LHCN-M2 (cell line): ENCODE data around the gene EPS8L1. TPM values are rescaled to one million over a fixed set of nuclear protein-coding genes. Genes with fewer than 3 reads are reported as not detected.

Source experiments
- DNase-seq: peaks from one replicate; pipeline ENCODE4 v3.0.0-alpha.2; 2012; ENCODE audit warnings: low read depth
- total RNA-seq: library from RNA; depleted of rRNA; stranded (reverse); fragments of >200 nt; gene quantifications from 2 replicates; pipeline ENCODE4 v1.2.3, GENCODE V29; 2014

EPS8L1 gene
- total RNA-seq, 1 experiment from 2014 or later: 2.0 TPM

DNA sequence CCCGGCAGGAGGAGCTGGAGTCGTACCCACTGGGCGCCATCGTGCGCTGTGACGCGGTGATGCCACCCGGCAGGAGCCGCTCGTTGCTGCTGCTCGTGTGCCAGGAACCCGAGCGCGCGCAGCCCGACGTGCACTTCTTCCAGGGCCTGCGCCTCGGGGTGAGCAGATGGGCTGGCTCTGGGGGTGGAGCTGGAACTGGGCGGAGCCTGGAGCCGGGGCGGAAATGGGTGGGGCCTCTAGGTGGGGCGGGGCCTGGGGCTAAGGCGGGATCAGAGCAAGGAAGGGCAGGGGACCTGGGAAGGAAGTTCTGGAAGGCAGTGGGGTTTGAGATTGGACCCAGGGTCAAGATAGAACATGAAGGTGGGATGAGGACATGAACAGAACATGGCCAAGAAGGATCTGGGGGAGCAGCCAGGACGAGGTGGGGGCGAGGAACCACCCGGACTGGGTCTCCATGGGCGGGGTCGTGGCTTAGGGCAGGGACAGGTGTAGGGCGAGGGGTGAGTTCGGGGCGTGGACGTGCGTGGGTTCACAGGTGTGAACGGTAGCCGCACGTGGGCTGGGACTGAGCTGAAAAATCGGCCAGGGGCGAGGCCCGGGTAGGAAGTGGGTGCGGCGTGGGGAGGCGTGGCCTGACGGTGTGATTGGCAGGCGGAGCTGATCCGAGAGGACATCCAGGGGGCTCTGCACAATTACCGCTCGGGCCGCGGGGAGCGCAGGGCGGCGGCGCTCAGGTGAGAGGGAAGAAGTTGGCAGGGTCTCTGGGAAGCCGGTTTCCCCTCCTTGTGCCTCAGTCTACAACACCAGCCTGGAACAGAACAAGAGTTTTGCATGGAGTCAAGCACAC, 4.7 kb downstream of the EPS8L1 start:
- DNase-seq: peak; percentile 41

DNA sequence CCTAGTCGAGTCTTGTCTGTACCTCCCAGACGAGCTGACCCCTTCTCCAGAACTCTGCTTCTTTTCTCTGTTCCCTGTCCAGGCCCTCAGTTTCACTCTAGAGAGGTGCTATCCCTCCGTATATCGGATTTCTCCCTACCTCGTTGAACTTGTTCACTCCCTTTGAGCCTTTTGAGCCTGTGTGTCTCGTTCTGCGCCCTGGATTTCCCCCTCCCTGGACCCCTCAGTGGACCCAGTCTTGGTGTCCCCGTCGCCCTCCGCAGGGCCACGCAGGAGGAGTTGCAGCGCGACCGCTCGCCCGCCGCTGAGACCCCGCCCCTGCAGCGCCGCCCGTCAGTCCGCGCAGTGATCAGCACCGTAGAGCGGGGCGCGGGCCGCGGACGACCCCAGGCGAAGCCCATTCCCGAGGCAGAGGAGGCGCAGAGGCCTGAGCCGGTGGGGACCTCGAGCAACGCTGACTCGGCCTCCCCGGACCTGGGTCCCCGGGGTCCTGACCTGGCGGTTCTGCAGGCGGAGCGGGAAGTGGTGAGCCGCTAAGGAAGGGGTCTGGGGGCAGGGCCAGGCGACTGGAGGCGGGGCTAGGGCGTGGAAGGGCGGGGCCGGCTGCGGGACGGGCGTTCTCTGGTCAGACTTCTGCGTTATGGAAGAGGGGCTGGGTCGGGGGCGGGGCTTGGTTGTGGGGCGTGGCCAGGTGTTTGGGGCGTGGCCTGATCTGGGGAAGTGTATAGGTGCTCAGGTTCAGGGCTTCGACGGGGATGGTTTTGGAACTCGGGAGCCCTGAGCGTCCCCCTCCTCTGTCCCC, 5.5 kb downstream of the EPS8L1 start:
- peak; percentile 48 for DNase-seq

DNA sequence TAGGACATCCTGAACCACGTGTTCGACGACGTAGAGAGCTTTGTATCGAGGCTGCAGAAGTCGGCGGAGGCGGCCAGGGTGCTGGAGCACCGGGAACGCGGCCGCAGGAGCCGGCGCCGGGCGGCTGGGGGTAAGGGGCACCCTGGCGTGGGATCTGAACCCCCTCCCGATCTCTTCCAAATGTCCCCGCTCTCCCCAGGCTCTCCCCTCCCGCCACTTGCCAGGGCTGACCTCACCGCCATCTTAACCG, 6.0 kb downstream of the EPS8L1 start:
- no peak for DNase-seq

DNA sequence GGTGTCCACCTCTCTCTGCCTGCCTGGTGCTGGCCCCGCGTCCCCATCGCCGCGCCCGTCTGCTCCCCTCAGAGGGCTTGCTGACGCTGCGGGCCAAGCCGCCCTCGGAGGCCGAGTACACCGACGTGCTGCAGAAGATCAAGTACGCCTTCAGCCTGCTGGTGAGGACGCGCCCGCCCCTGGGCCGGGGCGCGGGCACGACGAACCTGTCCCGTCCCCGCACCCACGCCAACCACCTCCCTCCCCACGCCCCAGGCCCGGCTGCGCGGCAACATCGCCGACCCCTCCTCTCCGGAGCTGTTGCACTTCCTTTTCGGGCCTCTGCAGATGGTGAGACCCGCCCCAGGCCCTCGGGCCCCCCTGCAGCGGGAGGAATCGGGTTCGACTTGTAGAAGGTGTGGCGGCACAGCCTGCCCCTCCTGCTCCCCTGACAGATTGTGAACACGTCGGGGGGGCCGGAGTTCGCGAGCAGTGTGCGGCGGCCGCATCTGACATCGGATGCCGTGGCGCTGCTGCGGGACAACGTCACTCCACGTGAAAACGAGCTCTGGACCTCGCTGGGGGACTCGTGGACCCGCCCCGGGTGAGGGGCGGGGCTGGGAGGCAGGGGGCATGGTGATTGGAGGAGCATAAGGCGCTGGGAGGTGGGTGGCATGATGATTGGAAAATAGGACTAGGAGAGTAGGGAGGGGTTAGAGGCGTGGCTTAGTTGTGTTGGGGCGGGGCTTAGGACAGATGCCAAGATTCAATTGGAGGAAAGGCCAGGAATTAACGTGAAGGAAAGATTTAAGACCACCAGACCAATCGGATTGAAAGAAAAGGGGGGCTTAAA, 6.6 kb downstream of the EPS8L1 start:
- DNase-seq: peak; percentile 43

DNA sequence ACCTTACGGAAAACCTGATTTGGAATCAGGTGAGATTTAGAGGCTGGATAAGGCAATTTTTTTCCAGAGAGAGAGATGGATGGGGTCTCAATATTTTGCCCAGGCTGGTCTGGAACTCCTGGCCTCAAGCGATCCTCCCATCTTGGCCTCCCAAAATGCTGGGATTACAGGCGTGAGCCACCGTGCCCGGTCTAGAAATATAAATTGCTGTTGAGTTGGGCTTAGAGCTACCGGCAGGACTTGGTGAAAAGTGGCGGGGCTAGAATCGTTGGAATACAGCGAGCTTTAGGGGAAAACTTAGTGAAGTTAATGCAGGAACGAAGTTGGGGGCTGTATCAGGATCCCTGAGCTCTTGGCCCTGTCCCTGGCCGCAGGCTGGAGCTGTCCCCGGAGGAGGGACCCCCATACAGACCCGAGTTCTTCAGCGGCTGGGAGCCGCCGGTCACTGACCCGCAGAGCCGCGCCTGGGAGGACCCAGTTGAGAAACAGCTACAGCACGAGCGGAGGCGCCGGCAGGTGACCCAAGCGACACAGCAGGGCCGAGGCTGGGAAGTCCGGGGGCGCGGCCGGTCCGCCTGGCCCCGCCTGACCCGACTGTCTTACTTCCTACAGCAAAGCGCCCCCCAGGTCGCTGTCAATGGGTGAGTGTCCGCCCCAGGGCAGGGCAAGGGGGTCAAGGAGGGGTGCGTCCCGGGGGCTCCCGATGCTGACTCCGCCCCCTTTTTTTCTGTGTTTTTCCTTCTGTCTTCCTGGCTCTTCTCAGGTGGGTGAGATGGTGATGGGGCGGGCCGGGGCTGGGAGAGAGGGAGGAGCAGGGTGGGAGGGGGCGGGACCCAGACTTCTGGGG, 7.6 kb downstream of the EPS8L1 start:
- no peak for DNase-seq

DNA sequence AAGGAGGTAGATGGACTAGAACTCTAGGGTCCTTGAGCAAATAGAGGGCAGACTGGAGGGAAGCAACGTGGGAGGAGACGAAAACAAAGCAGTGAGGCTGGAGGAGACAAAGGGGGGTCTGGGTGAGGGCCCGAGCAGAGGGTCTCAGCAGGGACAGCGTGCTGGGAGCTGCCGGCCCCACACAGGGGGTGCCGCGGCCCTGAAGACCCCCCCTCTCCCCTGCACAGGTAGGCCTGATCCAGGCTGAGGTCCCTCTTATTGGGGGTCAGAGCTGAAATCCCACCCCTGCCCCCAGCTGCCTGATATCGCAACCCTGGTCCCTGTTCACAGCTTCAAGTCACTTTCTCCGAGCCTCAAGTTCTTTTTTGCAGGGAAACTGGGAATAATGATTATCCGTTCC, 8.7 kb downstream of the EPS8L1 start:
- DNase-seq: no peak

DNA sequence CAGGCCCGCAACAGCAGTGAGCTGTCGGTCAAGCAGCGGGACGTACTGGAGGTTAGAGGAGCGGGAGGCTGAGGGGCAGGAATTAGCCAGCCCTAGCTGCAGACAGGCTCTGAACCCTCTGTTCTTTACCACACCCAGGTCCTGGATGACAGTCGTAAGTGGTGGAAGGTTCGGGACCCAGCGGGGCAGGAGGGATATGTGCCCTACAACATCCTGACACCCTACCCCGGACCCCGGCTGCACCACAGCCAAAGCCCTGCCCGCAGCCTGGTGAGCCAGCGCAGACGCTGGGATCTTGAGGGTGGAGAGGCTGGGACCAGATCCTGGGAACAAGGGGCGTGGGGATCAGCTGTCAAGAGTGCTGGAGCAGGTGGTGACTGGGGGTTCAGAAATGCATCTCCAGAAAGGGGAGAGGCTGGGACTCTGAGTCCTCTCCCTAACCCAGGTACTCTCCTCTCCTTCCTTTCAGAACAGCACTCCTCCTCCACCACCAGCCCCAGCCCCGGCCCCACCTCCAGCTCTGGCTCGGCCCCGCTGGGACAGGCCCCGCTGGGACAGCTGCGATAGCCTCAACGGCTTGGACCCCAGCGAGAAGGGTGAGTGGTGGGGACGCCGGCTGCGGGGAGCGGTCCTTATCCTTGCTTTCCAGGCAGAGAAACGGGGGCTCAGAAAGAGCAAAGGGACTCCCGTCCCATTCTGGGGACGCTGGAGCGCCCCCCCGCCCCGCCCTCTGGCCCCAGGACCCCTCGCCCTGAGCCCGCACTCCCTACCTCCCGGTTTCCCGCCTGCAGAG, 10.4 kb downstream of the EPS8L1 start:
- DNase-seq: no peak

DNA sequence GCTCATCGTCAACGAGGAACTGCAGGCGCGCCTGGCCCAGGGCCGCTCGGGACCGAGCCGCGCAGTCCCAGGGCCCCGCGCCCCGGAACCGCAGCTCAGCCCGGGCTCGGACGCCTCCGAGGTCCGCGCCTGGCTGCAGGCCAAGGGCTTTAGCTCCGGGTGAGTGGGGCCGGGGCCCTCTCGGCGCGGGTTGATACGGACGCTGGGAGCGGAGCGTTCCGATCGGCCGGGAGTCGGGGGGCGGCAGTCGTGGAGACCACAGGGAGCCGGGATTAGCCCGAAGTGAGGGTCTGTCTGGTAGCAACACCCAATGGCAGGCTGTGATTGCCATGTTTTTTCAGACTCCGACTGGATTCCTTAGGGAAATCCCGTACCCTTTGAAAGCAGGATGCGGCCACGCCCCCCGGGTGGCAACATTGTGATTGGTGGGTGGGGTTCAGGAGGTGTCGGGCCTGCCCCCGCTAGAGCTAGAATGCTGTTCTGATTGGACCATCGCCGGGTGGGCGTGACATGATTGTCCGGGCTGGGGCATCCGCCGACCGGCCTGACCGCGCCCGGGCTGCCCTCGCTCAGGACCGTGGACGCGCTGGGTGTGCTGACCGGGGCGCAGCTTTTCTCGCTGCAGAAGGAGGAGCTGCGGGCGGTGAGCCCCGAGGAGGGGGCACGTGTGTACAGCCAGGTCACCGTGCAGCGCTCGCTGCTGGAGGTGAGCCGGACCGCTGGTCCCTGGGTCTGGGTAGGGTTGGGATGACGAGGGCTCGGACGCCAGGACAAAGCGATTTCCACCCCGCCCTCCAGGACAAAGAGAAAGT, 11.3 kb downstream of the EPS8L1 start:
- peak; percentile 87 for DNase-seq

DNA sequence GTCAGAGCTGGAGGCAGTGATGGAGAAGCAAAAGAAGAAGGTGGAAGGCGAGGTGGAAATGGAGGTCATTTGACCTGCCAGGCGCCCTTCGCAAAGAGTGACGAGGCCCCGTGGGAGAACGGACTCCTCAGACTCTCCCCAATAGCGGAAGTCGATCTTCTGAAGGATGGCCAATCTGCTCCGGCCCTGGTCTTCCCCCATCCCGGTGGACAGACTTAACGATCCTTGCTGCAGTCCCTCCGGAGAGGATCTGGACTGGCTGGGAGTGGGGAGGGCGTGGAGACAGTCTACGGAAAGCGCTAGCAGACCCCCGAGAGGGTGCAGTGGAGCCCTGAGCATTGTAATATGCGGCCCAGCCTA, 11.9 kb downstream of the EPS8L1 start:
- DNase-seq: no peak

DNA sequence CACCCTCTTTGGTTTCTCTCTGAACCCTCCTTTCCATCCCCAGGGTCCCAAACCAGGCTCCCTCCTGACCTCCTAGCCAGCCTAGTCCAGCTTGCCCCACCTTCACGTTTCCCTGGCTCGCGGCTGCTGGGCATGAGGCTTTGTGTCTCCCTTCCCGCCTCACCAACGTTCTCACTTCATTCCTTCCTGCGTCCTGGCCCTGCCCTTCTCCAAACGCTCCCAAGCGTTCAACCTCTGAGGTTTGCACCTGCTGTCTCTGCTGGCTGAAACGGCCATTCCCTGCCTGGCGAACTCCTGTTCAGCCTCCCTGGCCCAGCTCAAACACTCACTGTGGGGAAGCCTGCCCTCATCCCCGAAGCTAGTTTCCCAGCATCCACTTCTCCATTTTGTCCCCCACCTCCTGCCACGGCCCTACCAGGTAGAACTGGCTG, 12.4 kb downstream of the EPS8L1 start:
- DNase-seq: no peak

DNA sequence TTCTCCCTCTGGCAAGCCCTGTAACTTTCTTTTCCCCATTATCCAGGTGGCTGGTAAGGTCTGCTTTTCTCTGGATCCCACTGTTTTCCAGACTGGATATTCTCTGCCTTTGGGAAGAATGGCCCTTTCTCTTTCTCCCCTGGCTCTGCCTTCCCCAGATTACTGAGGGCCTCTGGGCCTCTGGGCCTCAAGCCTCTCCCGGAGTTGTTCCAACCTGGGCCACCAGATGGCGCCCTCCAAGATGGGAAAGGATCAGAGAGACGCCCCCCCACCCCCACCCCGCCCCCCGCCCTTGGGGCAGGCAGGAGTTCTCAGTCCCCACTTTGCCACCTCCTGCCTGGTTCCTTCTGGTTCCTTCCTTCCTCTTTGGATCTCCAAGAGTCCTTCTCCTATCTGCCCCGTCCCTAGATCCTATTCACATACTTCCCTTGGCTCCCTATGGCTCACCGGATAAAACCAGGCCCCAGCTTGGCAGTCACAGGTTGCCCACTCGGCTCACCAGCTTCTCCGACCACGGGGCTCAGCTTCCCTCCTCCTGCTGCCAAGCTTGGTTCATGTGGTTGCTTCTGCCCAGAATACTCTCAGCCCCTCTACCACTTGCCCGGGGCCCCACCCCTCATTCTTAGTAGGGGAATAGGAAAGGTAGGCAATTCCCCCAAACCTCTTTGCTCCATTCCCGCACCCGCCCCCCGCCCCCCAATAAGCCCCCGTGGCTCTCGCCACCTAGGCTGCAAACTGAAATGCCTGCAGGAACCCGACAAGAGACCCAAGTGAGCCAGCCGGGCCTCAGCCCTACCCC, 13.1 kb downstream of the EPS8L1 start:
- DNase-seq: peak; percentile 52

DNA sequence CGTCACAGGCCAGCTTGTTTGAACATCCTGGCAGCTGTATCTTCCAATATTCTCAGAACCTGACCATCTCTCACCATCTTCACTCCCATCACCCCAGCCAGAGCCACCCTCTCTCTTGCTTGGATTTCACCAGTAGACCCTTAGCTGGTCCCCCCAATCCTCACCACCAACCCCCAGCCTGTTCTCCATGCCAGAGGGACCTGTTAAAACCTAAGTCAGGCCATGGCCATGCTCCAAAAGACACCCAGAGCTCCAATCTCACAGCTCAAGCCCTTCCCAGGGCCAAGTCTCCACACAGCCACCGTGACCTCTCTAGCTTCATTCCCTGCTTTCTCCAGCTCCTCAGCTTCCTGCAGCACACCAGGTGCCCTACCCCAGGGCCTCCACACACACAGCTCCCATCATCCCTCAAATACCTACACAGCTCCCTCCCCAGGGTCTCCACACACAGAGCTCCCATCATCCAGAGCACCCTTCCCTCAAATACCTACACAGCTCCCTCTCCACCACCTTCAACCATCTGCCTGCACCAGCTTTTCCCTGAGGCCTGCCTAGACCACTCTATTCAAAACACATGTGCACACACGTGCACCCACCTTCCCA, 13.8 kb downstream of the EPS8L1 start:
- DNase-seq: no peak

DNA sequence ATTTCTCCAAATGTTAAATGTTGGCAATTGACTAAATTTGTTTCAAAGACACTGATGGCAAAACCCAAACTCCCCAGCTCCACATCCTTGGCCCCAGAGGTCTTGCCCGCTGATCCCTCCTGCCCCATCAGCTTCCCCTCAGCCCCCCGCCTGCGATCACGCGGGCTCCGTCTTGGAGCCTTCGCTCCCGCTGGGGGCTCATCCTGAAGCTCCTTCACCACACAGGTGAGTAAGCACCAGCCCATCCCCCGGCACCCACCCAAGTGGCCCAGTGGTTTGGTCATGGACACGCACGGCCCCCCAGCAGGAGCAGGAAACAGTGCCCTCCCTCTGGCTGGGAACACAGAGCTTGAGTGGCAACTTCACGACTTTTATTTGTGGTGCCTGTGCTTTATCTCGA, 14.9 kb downstream of the EPS8L1 start:
- no peak for DNase-seq

DNA sequence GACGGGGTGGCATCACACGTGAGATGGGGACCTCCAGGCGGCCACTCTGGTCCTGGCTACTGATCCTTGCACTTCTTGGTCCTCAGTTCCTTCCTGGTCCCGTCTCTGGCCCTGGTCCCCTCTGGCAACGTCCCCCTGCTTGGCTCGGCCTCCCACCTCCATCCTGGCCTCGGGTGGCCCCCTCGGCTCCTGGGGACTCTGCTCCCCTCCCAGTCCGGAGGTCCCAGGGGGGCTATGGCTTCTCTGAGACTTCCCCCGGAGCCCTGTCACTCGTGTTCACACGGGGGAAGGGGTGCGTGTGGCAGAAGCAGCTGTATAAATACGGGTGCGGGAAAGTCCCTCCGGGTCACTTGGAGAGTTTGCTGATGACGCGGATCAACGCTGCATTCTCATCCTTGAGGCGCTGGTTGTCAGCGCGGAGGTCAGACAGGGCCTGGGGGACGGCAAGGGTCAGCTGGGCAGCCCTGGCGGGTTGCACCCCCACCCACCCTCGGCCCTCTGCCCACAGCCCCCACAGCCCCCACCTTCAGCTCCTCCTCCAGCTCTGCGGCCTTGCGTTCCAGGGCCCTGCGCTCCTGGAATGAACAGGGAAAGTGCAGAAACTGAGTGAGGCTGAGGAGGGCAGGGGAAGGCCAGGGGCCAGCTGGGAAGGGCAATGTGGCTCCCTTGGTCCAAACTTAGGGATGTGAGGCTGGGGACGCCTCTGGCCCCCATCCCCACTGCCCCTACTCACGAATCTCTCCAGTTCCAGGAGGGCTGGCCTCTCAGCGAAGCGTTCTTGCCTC, 15.6 kb downstream of the EPS8L1 start:
- no peak for DNase-seq

DNA sequence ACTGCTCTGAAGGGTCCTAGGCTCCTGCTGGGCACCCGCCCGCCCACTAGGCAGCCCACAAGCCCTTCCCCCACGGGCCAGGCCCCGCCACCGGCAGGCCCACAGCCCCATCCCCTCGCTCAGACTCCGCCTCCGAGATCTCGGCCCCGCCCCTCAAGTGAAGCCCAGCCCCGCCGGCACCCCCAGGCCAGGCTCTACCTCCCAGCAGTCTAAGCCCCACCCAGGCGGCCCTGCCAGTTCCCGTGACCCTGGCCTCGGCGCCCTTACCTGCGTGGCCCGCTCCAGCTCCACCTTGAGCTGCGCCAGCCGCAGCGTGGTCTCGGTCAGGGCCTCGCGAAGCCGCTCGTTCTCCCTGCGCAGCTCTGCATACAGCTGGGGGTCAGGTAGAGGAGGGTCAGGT, 16.3 kb downstream of the EPS8L1 start:
- no peak for DNase-seq

DNA sequence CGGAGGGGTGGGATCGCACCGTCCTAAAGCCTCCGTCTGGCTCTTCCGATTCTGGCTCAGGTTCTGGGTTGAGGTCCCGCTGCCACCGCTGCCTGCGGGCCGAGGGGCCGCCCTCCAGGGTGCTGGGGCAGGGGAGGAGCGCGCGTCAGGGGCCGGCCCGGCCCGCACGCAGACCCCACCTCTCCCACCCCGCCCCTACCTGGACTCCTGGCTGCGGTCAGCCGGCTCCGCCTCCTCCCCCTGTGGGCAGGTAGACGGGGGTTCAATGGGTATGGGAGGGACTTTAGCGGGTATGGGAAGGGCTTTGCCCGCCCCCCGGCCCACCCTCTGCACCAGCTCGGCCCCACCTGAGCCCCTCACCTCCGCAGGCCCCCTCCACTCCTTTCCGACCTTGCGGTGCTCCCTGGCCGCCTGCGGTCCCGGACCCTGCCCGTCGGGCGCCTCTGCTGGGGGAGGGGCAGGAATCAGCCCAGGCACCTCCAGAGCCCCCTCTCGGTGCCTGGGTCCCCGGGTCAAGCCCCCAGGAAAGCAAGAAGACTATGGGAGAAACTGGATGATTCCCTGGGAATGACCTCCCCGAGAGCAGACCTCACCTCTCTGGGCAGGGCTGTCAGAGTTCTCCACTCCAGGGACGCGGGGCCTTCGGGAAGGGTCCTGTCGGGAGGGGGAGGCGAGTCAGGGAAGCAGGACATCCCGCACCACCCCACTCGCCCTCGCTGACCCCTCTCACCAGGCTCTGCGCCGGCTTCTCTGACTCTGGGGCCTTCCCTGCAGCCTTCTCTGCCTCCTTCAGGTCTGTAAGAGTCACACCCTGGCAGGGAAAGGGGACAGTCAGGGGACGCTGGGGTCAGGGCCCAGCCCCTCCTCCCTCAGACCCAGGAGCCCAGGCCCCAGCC, 17.0 kb downstream of the EPS8L1 start:
- DNase-seq: no peak
